Stomach (tissue), 4 donors: Measurements from ENCODE around the gene DPH6.

Experiments used
- CTCF ChIP-seq, 7 experiments: fragments of 450-650 bp in 4 of 7; fragments of 200-600 bp in 3 of 7; sonication (generic) in 3 of 7; IDR thresholded peaks; one replicate each; pipeline ENCODE4 v1.5.1; 2016 to 2019; ENCODE audit warnings: antibody characterized with exemption in 7 of 7, control low read depth in 2 of 7, mild to moderate bottlenecking in 1 of 7
- EP300 ChIP-seq: sonication (generic); formaldehyde crosslinking; IDR thresholded peaks from one replicate; pipeline ENCODE4 v1.6.1; 2017; ENCODE audit warnings: antibody characterized with exemption
- POLR2AphosphoS5 ChIP-seq, 3 donors: sonication (generic); formaldehyde crosslinking; IDR thresholded peaks; one replicate each; pipeline ENCODE4 v1.6.1; 2016; ENCODE audit warnings: antibody characterized with exemption in 3 of 3

- TF ChIP-seq CTCF (IDR thresholded peaks at IDR 0.05) (no peak), POLR2AphosphoS5 (IDR thresholded peaks at IDR 0.05) (no peak), EP300 (no peak)
These were observed 164.6 kb downstream of the DPH6 start for GRCh38 chr15:35381328-35381727.
